C1 segment of cervical spinal cord (tissue), 14 donors: Measurements from ENCODE around the gene ERFL.

Experiments
- DNase-seq, 14 donors: peaks; one replicate each; lab custom pipeline; 2025; lab: John Stamatoyannopoulos, UW

Gene ERFL

GRCh38 chr19:41897820-41898219 is 30.4 kb downstream of the ERFL start:
- DNase-seq, result no peak

- DNase-seq, result no peak
Measured at GRCh38 chr19:41897181-41897580, 31.1 kb downstream of the ERFL start.

GRCh38 chr19:41896581-41896942 is 31.7 kb downstream of the ERFL start:
- no peak for DNase-seq

GRCh38 chr19:41895745-41896580 is 32.3 kb downstream of the ERFL start:
- no peak for DNase-seq

GRCh38 chr19:41894350-41894749 is 33.9 kb downstream of the ERFL start:
- DNase-seq, result no peak

- DNase-seq, result no peak
Measured at GRCh38 chr19:41893899-41894298, 34.4 kb downstream of the ERFL start.

GRCh38 chr19:41892173-41892902 is 35.9 kb downstream of the ERFL start:
- no peak for DNase-seq

- no peak for DNase-seq
Measured at GRCh38 chr19:41890936-41891335, 37.3 kb downstream of the ERFL start.

GRCh38 chr19:41889896-41890295 is 38.4 kb downstream of the ERFL start:
- DNase-seq, result no peak

- no peak for DNase-seq
Measured at GRCh38 chr19:41888926-41889325, 39.3 kb downstream of the ERFL start.

GRCh38 chr19:41887711-41888382 is 40.4 kb downstream of the ERFL start:
- DNase-seq, result peak in 11 of 14 donors; percentile 15 to 70 (median 35)

GRCh38 chr19:41886761-41887710 is 41.2 kb downstream of the ERFL start:
- no peak for DNase-seq

GRCh38 chr19:41883821-41884733 is 44.2 kb downstream of the ERFL start:
- DNase-seq, result peak; percentile 28 to 97 (median 88)

- no peak for DNase-seq
Measured at GRCh38 chr19:41883463-41883820, 44.8 kb downstream of the ERFL start.

- DNase-seq, result peak in 5 of 14 donors; percentile 5 to 43 (median 29)
Measured at GRCh38 chr19:41882568-41883462, 45.4 kb downstream of the ERFL start, which contains the start of gene ARHGEF1. Gene ARHGEF1, plus strand, starts transcription at chr19:41883184. Its CDS starts 4,899 bp downstream, at chr19:41888083.

- DNase-seq, result no peak
Measured at GRCh38 chr19:41880329-41880708, 47.9 kb downstream of the ERFL start.

GRCh38 chr19:41879670-41880328 is 48.5 kb downstream of the ERFL start:
- no peak for DNase-seq

- no peak for DNase-seq
Measured at GRCh38 chr19:41879080-41879479, 49.2 kb downstream of the ERFL start.
